T-helper 2 cell treated with Interferon-gamma antibody and Interleukin-4, amounts not matched to agents 100 ng/mL and 5 ng/mL, for 36 hours (primary cell): ENCODE results near the gene CALHM1. TPM values are rescaled to one million over a fixed set of nuclear protein-coding genes. Genes with fewer than 3 reads are reported as not detected.

Experiments used
- intact Hi-C: fragments of 100-400 bp; cut with micrococcal nuclease; formaldehyde crosslinking; loops from one replicate; pipeline ENCODE4 v1.15.1; 2023
- total RNA-seq: library from RNA; stranded (reverse); gene quantifications from 2 replicates; pipeline ENCODE4 v1.2.3, GENCODE V29; 2022

The CALHM1 gene
- total RNA-seq, 1 donor from 2014 or later = 0.27 TPM

GRCh38 chr10:103457176-103457712, 1.5 kb downstream of the CALHM1 start:
- intact Hi-C loops = no loop called here

GRCh38 chr10:103456074-103456660, 2.5 kb downstream of the CALHM1 start:
- intact Hi-C loops = no loop called here

- intact Hi-C loops = no loop called here
These were observed 3.5 kb downstream of the CALHM1 start for GRCh38 chr10:103455235-103455634.

- intact Hi-C loops = loop anchor here (5.0 kb wide), 1 partner anchor 57 kb away; the partner anchor contains the start of genes ATP5MK and PDCD11
These were observed 4.7 kb downstream of the CALHM1 start for GRCh38 chr10:103454026-103454425.

GRCh38 chr10:103452506-103453230, 6.0 kb downstream of the CALHM1 start:
- intact Hi-C loops = loop anchor here (1.0 to 5.0 kb wide), 2 partner anchors 19 to 55 kb away; partner anchors contain the start of genes ATP5MK and PDCD11

- intact Hi-C loops = loop anchor here (1.0 to 5.0 kb wide), 3 partner anchors 19 to 55 kb away; partner anchors contain the start of genes ATP5MK and PDCD11
These were observed 6.7 kb downstream of the CALHM1 start, which contains the start of gene CALHM2 for GRCh38 chr10:103451831-103452505. Gene CALHM2, minus strand, starts transcription at chr10:103452370. Its CDS starts 2,429 bp downstream, at chr10:103449941.

- intact Hi-C loops = loop anchor here (2.0 to 5.0 kb wide), 2 partner anchors 32 to 54 kb away; partner anchors contain the start of genes ATP5MK and PDCD11
These were observed 7.4 kb downstream of the CALHM1 start for GRCh38 chr10:103451091-103451813.

- intact Hi-C loops = loop anchor here (2.0 to 5.0 kb wide), 2 partner anchors 33 to 53 kb away; partner anchors contain the start of genes ATP5MK and PDCD11
These were observed 8.5 kb downstream of the CALHM1 start for GRCh38 chr10:103450201-103450695.

GRCh38 chr10:103449208-103450144, 9.2 kb downstream of the CALHM1 start:
- intact Hi-C loops = loop anchor here (2.0 to 5.0 kb wide), 2 partner anchors 33 to 52 kb away; partner anchors contain the start of genes ATP5MK and PDCD11

GRCh38 chr10:103448746-103449145, 10.0 kb downstream of the CALHM1 start:
- intact Hi-C loops = no loop called here

GRCh38 chr10:103447187-103447586, 11.5 kb downstream of the CALHM1 start:
- intact Hi-C loops = no loop called here

GRCh38 chr10:103445767-103446567, 12.7 kb downstream of the CALHM1 start:
- intact Hi-C loops = no loop called here

GRCh38 chr10:103445366-103445765, 13.3 kb downstream of the CALHM1 start:
- intact Hi-C loops = no loop called here

GRCh38 chr10:103444478-103444877, 14.2 kb downstream of the CALHM1 start:
- intact Hi-C loops = no loop called here

GRCh38 chr10:103443475-103444185, 15.1 kb downstream of the CALHM1 start:
- intact Hi-C loops = no loop called here

GRCh38 chr10:103442031-103442461, 16.7 kb downstream of the CALHM1 start:
- intact Hi-C loops = no loop called here

GRCh38 chr10:103441611-103442010, 17.1 kb downstream of the CALHM1 start:
- intact Hi-C loops = no loop called here

GRCh38 chr10:103441206-103441605, 17.5 kb downstream of the CALHM1 start:
- intact Hi-C loops = no loop called here
